GM18505 (cell line): ENCODE results near the gene KIF21B.

Experiments
- ATAC-seq: cut with Tn5 transposase; IDR thresholded peaks from one replicate; pipeline ENCODE4 v1.9.1; 2021; ENCODE audit not compliant: unreplicated experiment
- POLR2A ChIP-seq: IDR thresholded peaks from 4 replicates; pipeline ENCODE4 v1.6.1; 2011; ENCODE audit warnings: borderline replicate concordance; ENCODE audit not compliant: insufficient read depth, insufficient read length; ENCODE audit errors: extremely low read depth

KIF21B gene

GRCh38 chr1:201034671-201035070 is 11.2 kb upstream of the KIF21B start:
- no peak for ATAC-seq
- no peak for TF ChIP-seq POLR2A

GRCh38 chr1:201032408-201032807 is 8.9 kb upstream of the KIF21B start:
- no peak for ATAC-seq
- TF ChIP-seq POLR2A: no peak

- TF ChIP-seq POLR2A: no peak
- no peak for ATAC-seq
These were observed 5.0 kb upstream of the KIF21B start for GRCh38 chr1:201028461-201028889.

- no peak for ATAC-seq
- TF ChIP-seq POLR2A: no peak
These were observed 3.3 kb upstream of the KIF21B start for GRCh38 chr1:201026836-201027235.

- no peak for ATAC-seq
- no peak for TF ChIP-seq POLR2A
These were observed 2.7 kb upstream of the KIF21B start for GRCh38 chr1:201026234-201026633.

GRCh38 chr1:201025571-201026002 is 2.1 kb upstream of the KIF21B start:
- no peak for ATAC-seq
- TF ChIP-seq POLR2A: no peak

GRCh38 chr1:201024625-201024998 is 1.1 kb upstream of the KIF21B start:
- no peak for TF ChIP-seq POLR2A
- no peak for ATAC-seq

- TF ChIP-seq POLR2A: no peak
- ATAC-seq: no peak
These were observed 558 bp upstream of the KIF21B start for GRCh38 chr1:201023920-201024624.

GRCh38 chr1:201022820-201023516 is 546 bp downstream of the KIF21B start:
- ATAC-seq: no peak

GRCh38 chr1:201022493-201022819 is 1.1 kb downstream of the KIF21B start:
- ATAC-seq: no peak
- no peak for TF ChIP-seq POLR2A

More at GRCh38 chr1:201022820-201023516, 546 bp downstream of the KIF21B start:
- no peak for TF ChIP-seq POLR2A

- no peak for ATAC-seq
- TF ChIP-seq POLR2A: no peak
These were observed 1.7 kb downstream of the KIF21B start for GRCh38 chr1:201021630-201022492.

GRCh38 chr1:201020721-201021629 is 2.5 kb downstream of the KIF21B start:
- no peak for ATAC-seq
- TF ChIP-seq POLR2A: no peak
